Hepatocyte (in vitro differentiated cells): ENCODE measurements around the gene CBX4. TPM values are rescaled to one million over a fixed set of nuclear protein-coding genes. Genes with fewer than 3 reads are reported as not detected.

Source experiments
- DNase-seq: peaks from one replicate; pipeline ENCODE4 v3.0.0-alpha.2; 2016; ENCODE audit warnings: low spot score
- H2AFZ ChIP-seq: fragments of 200-600 bp; sonication (generic); 2 replicates; pipeline ENCODE4 v1.6.0; 2016; ENCODE audit warnings: antibody characterized with exemption, mild to moderate bottlenecking
- H3K27ac ChIP-seq: fragments of 200-600 bp; sonication (generic); 2 replicates; pipeline ENCODE4 v1.5.1; 2016; ENCODE audit warnings: mild to moderate bottlenecking
- H3K27me3 ChIP-seq: fragments of 200-600 bp; sonication (generic); 2 replicates; pipeline ENCODE4 v1.6.1; 2016
- H3K36me3 ChIP-seq: fragments of 200-600 bp; sonication (generic); replicated peaks from 2 replicates; pipeline ENCODE4 v1.5.1; 2016; ENCODE audit warnings: low read depth; ENCODE audit not compliant: insufficient read depth
- H3K4me1 ChIP-seq: fragments of 200-600 bp; sonication (generic); 2 replicates; pipeline ENCODE4 v1.5.1; 2016; ENCODE audit warnings: mild to moderate bottlenecking, moderate library complexity; ENCODE audit not compliant: insufficient read depth
- H3K4me2 ChIP-seq: fragments of 200-600 bp; sonication (generic); 2 replicates; pipeline ENCODE4 v1.6.0; 2016
- H3K4me3 ChIP-seq: fragments of 200-600 bp; sonication (generic); 2 replicates; pipeline ENCODE4 v1.5.1; 2016; ENCODE audit warnings: mild to moderate bottlenecking
- H3K79me2 ChIP-seq: fragments of 200-600 bp; sonication (generic); 2 replicates; pipeline ENCODE4 v1.6.0; 2017; ENCODE audit warnings: mild to moderate bottlenecking
- H3K9me2 ChIP-seq: fragments of 200-600 bp; sonication (generic); replicated peaks from 2 replicates; pipeline ENCODE4 v1.6.0; 2017; ENCODE audit warnings: mild to moderate bottlenecking; ENCODE audit not compliant: insufficient read depth
- H3K9me3 ChIP-seq: fragments of 200-600 bp; sonication (generic); 2 replicates; pipeline ENCODE4 v1.5.1; 2016; ENCODE audit warnings: low read depth, mild to moderate bottlenecking
- H4K20me1 ChIP-seq: fragments of 200-600 bp; sonication (generic); 2 replicates; pipeline ENCODE4 v1.6.0; 2016; ENCODE audit warnings: mild to moderate bottlenecking; ENCODE audit not compliant: insufficient read depth, poor library complexity, severe bottlenecking
- CTCF ChIP-seq: fragments of 200-600 bp; sonication (generic); IDR thresholded peaks from 2 replicates; pipeline ENCODE4 v1.5.1; 2016; ENCODE audit warnings: antibody characterized with exemption, mild to moderate bottlenecking; ENCODE audit not compliant: poor library complexity
- EZH2 ChIP-seq: fragments of 200-600 bp; sonication (generic); IDR thresholded peaks from 2 replicates; pipeline ENCODE4 v1.6.1; 2016; ENCODE audit warnings: antibody characterized with exemption, mild to moderate bottlenecking, borderline replicate concordance
- EZH2phosphoT487 ChIP-seq: fragments of 200-600 bp; sonication (generic); IDR thresholded peaks from one replicate; pipeline ENCODE4 v1.6.1; 2018; ENCODE audit warnings: antibody characterized with exemption, mild to moderate bottlenecking, low read depth, moderate library complexity; ENCODE audit not compliant: unreplicated experiment, severe bottlenecking
- WGBS: methylation state at CpG from one replicate; pipeline ENCODE4 v1.1.6; 2016; ENCODE audit warnings: low lambda C conversion rate; ENCODE audit errors: missing lambda C conversion rate; 5-methylcytosine and 5-hydroxymethylcytosine counted together
- polyA plus RNA-seq: library from polyadenylated mRNA; unstranded; fragments of >200 nt; fragmentation: Nextera tagmentation; extraction: Ambion mirVana; gene quantifications from 2 replicates; pipeline ENCODE4 v1.2.1, GENCODE V29; 2016
- total RNA-seq: library from RNA; depleted of rRNA; stranded (reverse); fragments of >200 nt; gene quantifications from 2 replicates; pipeline ENCODE4 v1.2.3, GENCODE V29; 2014

CBX4 gene
- total and polyA plus RNA-seq, 2 experiments from 2014 or later: 56.1 to 86.7 TPM

DNA sequence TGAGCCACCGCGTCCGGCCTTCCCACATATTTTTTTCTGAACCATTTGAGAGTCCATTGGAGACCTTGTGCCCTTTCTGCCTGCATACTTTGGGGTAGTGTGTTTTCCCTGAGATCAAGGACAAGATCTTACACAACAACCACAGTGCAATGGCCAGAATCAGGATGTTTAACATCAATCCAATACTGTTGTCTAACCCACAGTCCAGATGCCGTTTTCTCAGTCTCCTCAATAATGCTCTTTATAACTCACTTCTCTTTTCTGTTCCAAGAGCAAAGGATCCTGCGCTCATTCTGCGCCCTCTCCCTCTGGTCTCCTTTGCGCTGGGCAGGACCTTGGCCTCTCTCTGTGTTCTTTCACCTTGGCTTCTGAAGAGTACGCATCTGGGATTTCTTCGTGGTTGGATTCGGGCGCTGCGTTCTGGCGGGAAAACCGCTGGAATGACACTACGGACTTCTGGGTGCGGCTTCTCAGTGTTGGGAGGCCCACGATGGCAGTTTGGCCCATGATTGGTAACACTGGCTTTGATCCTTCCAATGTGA lies 16.6 kb downstream of the CBX4 start:
- H3K27me3 ChIP-seq: peaks cover 23% of the 10 kb centered on the region
- no peak for DNase-seq
- TF ChIP-seq EZH2phosphoT487: no peak
- no peak for TF ChIP-seq EZH2
- TF ChIP-seq CTCF: no peak
- H4K20me1 ChIP-seq: no peaks in the 10 kb centered on the region
- H3K27ac ChIP-seq: no peak overlapping the region
- no peaks in the 10 kb centered on the region for H3K9me2 ChIP-seq
- WGBS: 92% methylated on average over 17 of the region's 17 CpGs
- H3K79me2 ChIP-seq: no peaks in the 10 kb centered on the region
- no peak overlapping the region for H3K4me2 ChIP-seq
- H3K4me1 ChIP-seq: no peaks in the 10 kb centered on the region
- H3K9me3 ChIP-seq: no peaks in the 10 kb centered on the region
- H3K4me3 ChIP-seq: no peak overlapping the region
- no peaks in the 10 kb centered on the region for H3K36me3 ChIP-seq
- no peak overlapping the region for H2AFZ ChIP-seq

- Histone ChIP-seq H3K27me3 (peaks cover 35% of the 10 kb centered on the region), H3K9me3 (no peaks in the 10 kb centered on the region), H3K4me1 (no peaks in the 10 kb centered on the region), H3K79me2 (no peaks in the 10 kb centered on the region), H3K9me2 (no peaks in the 10 kb centered on the region), H2AFZ (no peak overlapping the region), H3K36me3 (no peaks in the 10 kb centered on the region), H4K20me1 (no peaks in the 10 kb centered on the region), H3K4me3 (no peak overlapping the region), H3K4me2 (no peak overlapping the region), H3K27ac (no peak overlapping the region)
- no peak for DNase-seq
- TF ChIP-seq EZH2 (no peak), CTCF (no peak), EZH2phosphoT487 (no peak)
- 76% methylated on average over 12 of the region's 12 CpGs for WGBS
Observed at GRCh38 chr17:79821331-79822095, 17.7 kb downstream of the CBX4 start.

DNA sequence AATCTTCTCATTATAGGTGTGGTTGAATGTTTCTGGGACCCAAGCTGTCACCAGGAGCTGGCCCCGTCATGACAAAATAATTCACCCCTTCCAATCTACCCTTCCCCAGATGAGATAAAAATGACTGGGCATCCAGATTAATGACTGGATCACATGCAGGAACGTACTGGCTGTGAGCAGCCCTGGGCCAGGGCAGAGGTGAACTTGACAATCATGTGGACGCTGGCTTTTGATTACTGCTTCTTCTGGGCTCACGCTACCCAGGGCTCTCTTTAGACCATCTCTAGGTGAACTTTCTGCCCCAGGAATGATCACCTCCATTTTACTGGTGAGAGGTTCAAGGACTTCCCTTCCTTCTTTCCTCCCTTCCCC lies 18.3 kb downstream of the CBX4 start:
- TF ChIP-seq EZH2phosphoT487 (no peak), CTCF (no peak)
- no peak for DNase-seq
- Histone ChIP-seq H3K4me3 (no peak overlapping the region), H3K79me2 (no peaks in the 10 kb centered on the region), H3K4me2 (no peak overlapping the region), H2AFZ (no peak overlapping the region), H3K9me2 (no peaks in the 10 kb centered on the region), H3K27me3 (peaks cover 40% of the 10 kb centered on the region), H3K4me1 (no peaks in the 10 kb centered on the region), H3K9me3 (no peaks in the 10 kb centered on the region), H4K20me1 (no peaks in the 10 kb centered on the region), H3K27ac (no peak overlapping the region), H3K36me3 (no peaks in the 10 kb centered on the region)
- 84% methylated on average over 4 of the region's 4 CpGs for WGBS
